Measurements from ENCODE around the gene ROBO1.

ROBO1 gene

GRCh38 chr3:79157191-79157590 is 610.6 kb downstream of the ROBO1 start:
- Histone ChIP-seq H3K27me3 (ENCODE audit: low read length) (no peaks in the 10 kb centered on the region), H3K27ac (ENCODE audit: low read depth, low read length) (no peak overlapping the region), H3K4me2 (ENCODE audit: low read depth, low read length, poor library complexity, severe bottlenecking) (no peak overlapping the region), H3K9ac (ENCODE audit: low read length) (no peak overlapping the region), H3K36me3 (ENCODE audit: low read length) (no peaks in the 10 kb centered on the region), H3K9me3 (ENCODE audit: insufficient read depth, low read length) (no peaks in the 10 kb centered on the region), H3F3A (ENCODE audit: insufficient read depth) (no peaks in the 10 kb centered on the region), H2AFZ (ENCODE audit: low read depth, low read length, severe bottlenecking) (no peak overlapping the region), H3K9me2 (replicated peaks; ENCODE audit: insufficient read depth, low read length) (no peaks in the 10 kb centered on the region), H3K79me2 (ENCODE audit: insufficient read depth, low read length) (no peaks in the 10 kb centered on the region), H3K4me3 (ENCODE audit: insufficient read depth, low read length, poor library complexity, severe bottlenecking) (no peak overlapping the region), H4K20me1 (ENCODE audit: low read depth, low read length) (no peaks in the 10 kb centered on the region)
- TF ChIP-seq, protein P1, sequence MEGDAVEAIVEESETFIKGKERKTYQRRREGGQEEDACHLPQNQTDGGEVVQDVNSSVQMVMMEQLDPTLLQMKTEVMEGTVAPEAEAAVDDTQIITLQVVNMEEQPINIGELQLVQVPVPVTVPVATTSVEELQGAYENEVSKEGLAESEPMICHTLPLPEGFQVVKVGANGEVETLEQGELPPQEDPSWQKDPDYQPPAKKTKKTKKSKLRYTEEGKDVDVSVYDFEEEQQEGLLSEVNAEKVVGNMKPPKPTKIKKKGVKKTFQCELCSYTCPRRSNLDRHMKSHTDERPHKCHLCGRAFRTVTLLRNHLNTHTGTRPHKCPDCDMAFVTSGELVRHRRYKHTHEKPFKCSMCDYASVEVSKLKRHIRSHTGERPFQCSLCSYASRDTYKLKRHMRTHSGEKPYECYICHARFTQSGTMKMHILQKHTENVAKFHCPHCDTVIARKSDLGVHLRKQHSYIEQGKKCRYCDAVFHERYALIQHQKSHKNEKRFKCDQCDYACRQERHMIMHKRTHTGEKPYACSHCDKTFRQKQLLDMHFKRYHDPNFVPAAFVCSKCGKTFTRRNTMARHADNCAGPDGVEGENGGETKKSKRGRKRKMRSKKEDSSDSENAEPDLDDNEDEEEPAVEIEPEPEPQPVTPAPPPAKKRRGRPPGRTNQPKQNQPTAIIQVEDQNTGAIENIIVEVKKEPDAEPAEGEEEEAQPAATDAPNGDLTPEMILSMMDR (IDR thresholded peaks at IDR 0.05; ENCODE audit: insufficient read depth, low read length, poor library complexity, severe bottlenecking) = no peak
- no peak for TF ChIP-seq EZH2phosphoT487 (conservative IDR thresholded peaks at IDR 0.05; ENCODE audit: low read length)

DNA sequence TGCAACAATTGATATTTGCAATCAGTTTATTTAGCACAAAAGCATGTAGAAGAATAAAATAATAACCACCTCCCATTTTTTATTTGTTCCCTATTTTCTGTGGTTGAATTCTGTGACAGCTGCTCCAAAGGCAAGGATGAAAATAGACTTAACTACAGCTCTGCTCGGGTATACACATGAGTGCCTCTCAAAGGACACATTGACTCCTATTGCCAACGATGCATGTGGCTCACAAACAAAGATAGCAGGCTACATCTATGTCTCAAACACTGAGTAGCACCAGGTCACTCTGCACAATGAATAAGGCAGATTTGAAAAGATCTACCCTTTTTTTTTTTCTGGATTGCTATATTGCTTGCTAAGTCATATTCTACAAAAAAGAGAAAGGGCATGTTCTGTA is 612.9 kb downstream of the ROBO1 start:
- Histone ChIP-seq H3K27ac (ENCODE audit: low read depth, low read length) (no peak overlapping the region), H3K9me2 (replicated peaks; ENCODE audit: insufficient read depth, low read length) (no peaks in the 10 kb centered on the region), H3K4me3 (ENCODE audit: insufficient read depth, low read length, poor library complexity, severe bottlenecking) (no peak overlapping the region), H3K36me3 (ENCODE audit: low read length) (no peaks in the 10 kb centered on the region), H3K9me3 (ENCODE audit: insufficient read depth, low read length) (no peaks in the 10 kb centered on the region), H3K9ac (ENCODE audit: low read length) (no peak overlapping the region), H3F3A (ENCODE audit: insufficient read depth) (no peaks in the 10 kb centered on the region), H2AFZ (ENCODE audit: low read depth, low read length, severe bottlenecking) (no peak overlapping the region), H3K79me2 (ENCODE audit: insufficient read depth, low read length) (no peaks in the 10 kb centered on the region), H3K4me2 (ENCODE audit: low read depth, low read length, poor library complexity, severe bottlenecking) (no peak overlapping the region), H4K20me1 (ENCODE audit: low read depth, low read length) (no peaks in the 10 kb centered on the region), H3K27me3 (ENCODE audit: low read length) (no peaks in the 10 kb centered on the region)
- TF ChIP-seq EZH2phosphoT487 (conservative IDR thresholded peaks at IDR 0.05; ENCODE audit: low read length) = no peak
- TF ChIP-seq, protein P1 (IDR thresholded peaks at IDR 0.05; ENCODE audit: insufficient read depth, low read length, poor library complexity, severe bottlenecking) = no peak

GRCh38 chr3:79148786-79149185 is 619.0 kb downstream of the ROBO1 start:
- H3K79me2 ChIP-seq (ENCODE audit: insufficient read depth, low read length) = no peaks in the 10 kb centered on the region
- no peak for TF ChIP-seq EZH2phosphoT487 (conservative IDR thresholded peaks at IDR 0.05; ENCODE audit: low read length)
- TF ChIP-seq, protein P1 (IDR thresholded peaks at IDR 0.05; ENCODE audit: insufficient read depth, low read length, poor library complexity, severe bottlenecking) = no peak
- no peaks in the 10 kb centered on the region for H4K20me1 ChIP-seq (ENCODE audit: low read depth, low read length)
- H3K27me3 ChIP-seq (ENCODE audit: low read length) = no peaks in the 10 kb centered on the region
- H3K27ac ChIP-seq (ENCODE audit: low read depth, low read length) = no peak overlapping the region
- no peak overlapping the region for H2AFZ ChIP-seq (ENCODE audit: low read depth, low read length, severe bottlenecking)
- H3K9me2 ChIP-seq (replicated peaks; ENCODE audit: insufficient read depth, low read length) = no peaks in the 10 kb centered on the region
- H3K9ac ChIP-seq (ENCODE audit: low read length) = no peak overlapping the region
- no peaks in the 10 kb centered on the region for H3K36me3 ChIP-seq (ENCODE audit: low read length)
- no peak overlapping the region for H3K4me3 ChIP-seq (ENCODE audit: insufficient read depth, low read length, poor library complexity, severe bottlenecking)
- no peak overlapping the region for H3K4me2 ChIP-seq (ENCODE audit: low read depth, low read length, poor library complexity, severe bottlenecking)
- no peaks in the 10 kb centered on the region for H3F3A ChIP-seq (ENCODE audit: insufficient read depth)
- H3K9me3 ChIP-seq (ENCODE audit: insufficient read depth, low read length) = no peaks in the 10 kb centered on the region
